Measurements from ENCODE around the gene CEBPE. TPM values are rescaled to one million over a fixed set of nuclear protein-coding genes. Genes with fewer than 3 reads are reported as not detected.

The CEBPE gene
- total RNA-seq, 1 experiment from 2014 or later = not detected

GRCh38 chr14:23103581-23103980, 15.5 kb downstream of the CEBPE start:
- peaks cover 6% of the 10 kb centered on the region for H3K79me2 ChIP-seq (ENCODE audit: low read depth)
- no TSS peak for BruUV-seq (replicated peaks)
- POLR2A ChIA-PET (ENCODE audit: unreplicated experiment) = interaction anchor here (0.6 kb wide), 1 partner anchor 763 kb away, joined by 4 read pairs; no protein-coding TSS in a partner anchor

GRCh38 chr14:23102801-23103200, 16.3 kb downstream of the CEBPE start:
- H2AFZ ChIP-seq = no peak overlapping the region
- H3K4me1 ChIP-seq (replicated peaks; ENCODE audit: insufficient read depth) = no peaks in the 10 kb centered on the region
- TF ChIP-seq EZH2 (IDR thresholded peaks at IDR 0.05; ENCODE audit: low read depth) (no peak), CTCF (conservative IDR thresholded peaks at IDR 0.05) (no peak)
- ChIA-PET CTCF (no interaction called here), POLR2A (ENCODE audit: unreplicated experiment) (no interaction called here)
- peaks cover 10% of the 10 kb centered on the region; the same call in 1 of the 2 replicates for H3K36me3 ChIP-seq (ENCODE audit: low read depth)
- no peak for DNase-seq
- no peaks in the 10 kb centered on the region for H3K9me2 ChIP-seq (ENCODE audit: insufficient read depth)
- H3F3A ChIP-seq (ENCODE audit: insufficient read depth, low read depth) = no peaks in the 10 kb centered on the region; the same call in 1 of the 2 replicates
- H3K79me2 ChIP-seq (ENCODE audit: low read depth) = peaks cover 14% of the 10 kb centered on the region
- no peak overlapping the region for H3K27ac ChIP-seq
- no peak overlapping the region for H3K4me3 ChIP-seq
- H4K20me1 ChIP-seq (ENCODE audit: insufficient read depth) = no peaks in the 10 kb centered on the region; the same call in 1 of the 2 replicates
- H3K27me3 ChIP-seq (ENCODE audit: insufficient read depth, low read depth) = no peaks in the 10 kb centered on the region
- no peaks in the 10 kb centered on the region for H3K9me3 ChIP-seq (ENCODE audit: insufficient read depth, low read depth)
- H3K4me2 ChIP-seq = no peak overlapping the region
- BruUV-seq (replicated peaks) = no TSS peak
- intact Hi-C loops (cut with micrococcal nuclease; ENCODE audit: unreplicated experiment) = no loop called here

More at GRCh38 chr14:23103581-23103980, 15.5 kb downstream of the CEBPE start:
- H3K27ac ChIP-seq = no peak overlapping the region
- no peaks in the 10 kb centered on the region for H3K9me2 ChIP-seq (ENCODE audit: insufficient read depth)
- no peaks in the 10 kb centered on the region for H3K27me3 ChIP-seq (ENCODE audit: insufficient read depth, low read depth)
- no peaks in the 10 kb centered on the region for H3K4me1 ChIP-seq (replicated peaks; ENCODE audit: insufficient read depth)
- DNase-seq = no peak
- H3K4me3 ChIP-seq = no peak overlapping the region
- CTCF ChIA-PET = no interaction called here
- no peak for TF ChIP-seq EZH2 (IDR thresholded peaks at IDR 0.05; ENCODE audit: low read depth)
- no peak for TF ChIP-seq CTCF (conservative IDR thresholded peaks at IDR 0.05)
- intact Hi-C loops (cut with micrococcal nuclease; ENCODE audit: unreplicated experiment) = no loop called here
- H4K20me1 ChIP-seq (ENCODE audit: insufficient read depth) = no peaks in the 10 kb centered on the region; the same call in 1 of the 2 replicates
- H3K9me3 ChIP-seq (ENCODE audit: insufficient read depth, low read depth) = no peaks in the 10 kb centered on the region
- H2AFZ ChIP-seq = no peak overlapping the region
- no peak overlapping the region for H3K4me2 ChIP-seq
- H3K36me3 ChIP-seq (ENCODE audit: low read depth) = peaks cover 3% of the 10 kb centered on the region; the same call in 1 of the 2 replicates
- H3F3A ChIP-seq (ENCODE audit: insufficient read depth, low read depth) = no peaks in the 10 kb centered on the region; the same call in 1 of the 2 replicates

GRCh38 chr14:23101986-23102625, 16.9 kb downstream of the CEBPE start:
- H3K27me3 ChIP-seq (ENCODE audit: insufficient read depth, low read depth) = no peaks in the 10 kb centered on the region
- H2AFZ ChIP-seq = no peak overlapping the region
- H3K4me1 ChIP-seq (replicated peaks; ENCODE audit: insufficient read depth) = peaks cover 5% of the 10 kb centered on the region; the same call in 1 of the 2 replicates
- no peaks in the 10 kb centered on the region; the same call in 1 of the 2 replicates for H4K20me1 ChIP-seq (ENCODE audit: insufficient read depth)
- TF ChIP-seq CTCF (conservative IDR thresholded peaks at IDR 0.05) (no peak), EZH2 (IDR thresholded peaks at IDR 0.05; ENCODE audit: low read depth) (no peak)
- intact Hi-C loops (cut with micrococcal nuclease; ENCODE audit: unreplicated experiment) = no loop called here
- no peaks in the 10 kb centered on the region for H3K9me3 ChIP-seq (ENCODE audit: insufficient read depth, low read depth)
- no peaks in the 10 kb centered on the region for H3K9me2 ChIP-seq (ENCODE audit: insufficient read depth)
- ChIA-PET POLR2A (ENCODE audit: unreplicated experiment) (no interaction called here), CTCF (interaction anchor here (0.6 kb wide), 1 partner anchor 106 kb away, joined by 3 read pairs; no protein-coding TSS in a partner anchor)
- H3K27ac ChIP-seq = no peak overlapping the region
- H3F3A ChIP-seq (ENCODE audit: insufficient read depth, low read depth) = no peaks in the 10 kb centered on the region; the same call in 1 of the 2 replicates
- H3K4me3 ChIP-seq = no peak overlapping the region
- BruUV-seq (replicated peaks) = no TSS peak
- no peak overlapping the region for H3K4me2 ChIP-seq
- no peak for DNase-seq
- peaks cover 21% of the 10 kb centered on the region for H3K79me2 ChIP-seq (ENCODE audit: low read depth)
- H3K36me3 ChIP-seq (ENCODE audit: low read depth) = peaks cover 16% of the 10 kb centered on the region; the same call in 1 of the 2 replicates
